ENCODE results near the gene TMTC4.

Gene TMTC4

DNA sequence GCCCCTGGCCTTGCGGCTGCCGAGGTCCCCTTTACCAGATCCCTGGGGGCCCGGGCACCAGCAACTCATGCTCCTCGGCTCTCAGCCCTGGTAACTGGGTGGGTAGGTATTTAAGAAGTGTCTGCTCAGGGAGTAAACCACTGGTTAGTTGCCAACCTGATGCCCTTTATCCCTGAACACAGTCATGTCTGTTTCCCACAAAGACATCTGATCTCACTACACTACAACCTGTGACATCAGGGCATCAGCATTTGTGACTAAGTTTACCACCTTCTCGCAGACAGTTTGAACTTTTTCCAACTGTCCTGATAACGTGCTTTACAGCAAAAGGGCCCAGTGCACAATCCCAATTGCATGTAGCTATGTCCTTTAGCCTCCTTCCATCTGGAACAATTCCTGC is 108.1 kb downstream of the TMTC4 start:
- no peak for TF ChIP-seq CTCF (IDR thresholded peaks at IDR 0.05; ENCODE audit: low read depth, low read length)
- H3K4me3 ChIP-seq (ENCODE audit: low read depth, low read length) = no peak overlapping the region

DNA sequence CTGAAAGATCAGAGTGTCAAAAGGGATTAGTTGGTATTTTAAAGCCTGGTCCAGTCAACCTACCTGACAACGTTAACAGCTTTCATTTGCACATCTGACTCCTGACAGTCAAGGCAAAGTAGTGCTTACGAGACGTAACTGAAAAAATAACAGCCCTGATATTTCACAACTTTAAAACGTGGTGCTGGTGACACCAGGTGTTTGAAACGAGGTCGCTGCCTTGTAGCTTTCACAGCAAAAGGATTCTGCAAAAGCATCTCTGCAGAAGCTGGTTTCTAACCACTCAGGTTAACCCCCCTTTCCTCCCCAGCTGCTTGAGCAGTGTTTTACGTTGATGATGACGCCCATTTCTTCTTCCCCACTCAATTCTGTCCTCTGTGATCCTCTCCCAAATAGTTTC is 109.3 kb downstream of the TMTC4 start:
- no peak overlapping the region for H3K4me3 ChIP-seq (ENCODE audit: low read depth, low read length)

DNA sequence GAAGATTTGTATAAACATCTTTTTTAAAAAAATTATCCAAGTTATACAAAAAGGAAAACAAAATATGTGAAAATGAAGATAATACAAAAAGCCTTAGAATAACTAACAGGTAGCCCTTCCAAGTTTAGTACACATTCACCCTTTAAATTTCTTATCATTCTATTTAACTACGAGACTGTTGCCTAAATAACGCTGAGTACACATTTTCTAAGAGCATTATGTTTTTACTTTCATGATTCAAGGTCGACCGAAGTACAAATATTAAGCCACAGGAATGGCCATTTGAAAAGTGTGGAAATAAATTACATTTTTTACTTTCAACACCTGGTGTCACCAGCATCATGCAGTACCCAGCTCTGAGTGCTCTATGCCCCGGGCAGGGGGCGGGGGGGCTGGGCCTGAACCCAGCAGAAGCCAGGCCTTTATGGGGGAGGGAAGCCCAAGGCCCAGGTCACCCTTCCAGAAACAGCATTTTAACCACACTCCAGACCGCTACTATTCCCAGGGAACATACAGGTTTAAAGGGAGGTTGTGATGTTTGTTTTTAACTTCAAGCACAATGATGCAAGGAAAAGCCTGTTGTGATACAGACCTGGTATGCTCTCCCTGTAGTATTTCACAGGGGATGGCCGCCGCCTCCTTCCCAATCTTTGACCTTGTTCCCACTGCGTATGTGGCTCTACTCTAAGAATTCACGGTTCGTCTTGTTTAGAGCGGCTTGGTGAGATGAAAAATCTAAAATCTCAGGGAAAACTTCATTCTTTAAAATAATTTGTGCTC is 110.0 kb downstream of the TMTC4 start:
- no peak overlapping the region for H3K4me3 ChIP-seq (ENCODE audit: low read depth, low read length)
- TF ChIP-seq CTCF (IDR thresholded peaks at IDR 0.05; ENCODE audit: low read depth, low read length) = no peak

More for the DNA sequence above, 109.3 kb downstream of the TMTC4 start:
- TF ChIP-seq CTCF (IDR thresholded peaks at IDR 0.05; ENCODE audit: low read depth, low read length) = no peak

- no peak for TF ChIP-seq CTCF (IDR thresholded peaks at IDR 0.05; ENCODE audit: low read depth, low read length)
- no peak overlapping the region for H3K4me3 ChIP-seq (ENCODE audit: low read depth, low read length)
These were observed 110.8 kb downstream of the TMTC4 start for GRCh38 chr13:100563779-100564178.

- H3K4me3 ChIP-seq (ENCODE audit: low read depth, low read length) = no peak overlapping the region
- TF ChIP-seq CTCF (IDR thresholded peaks at IDR 0.05; ENCODE audit: low read depth, low read length) = no peak
These were observed 112.9 kb downstream of the TMTC4 start for GRCh38 chr13:100561599-100562204.

- no peak for TF ChIP-seq CTCF (IDR thresholded peaks at IDR 0.05; ENCODE audit: low read depth, low read length)
- H3K4me3 ChIP-seq (ENCODE audit: low read depth, low read length) = no peak overlapping the region
These were observed 113.5 kb downstream of the TMTC4 start for GRCh38 chr13:100561158-100561499.

DNA sequence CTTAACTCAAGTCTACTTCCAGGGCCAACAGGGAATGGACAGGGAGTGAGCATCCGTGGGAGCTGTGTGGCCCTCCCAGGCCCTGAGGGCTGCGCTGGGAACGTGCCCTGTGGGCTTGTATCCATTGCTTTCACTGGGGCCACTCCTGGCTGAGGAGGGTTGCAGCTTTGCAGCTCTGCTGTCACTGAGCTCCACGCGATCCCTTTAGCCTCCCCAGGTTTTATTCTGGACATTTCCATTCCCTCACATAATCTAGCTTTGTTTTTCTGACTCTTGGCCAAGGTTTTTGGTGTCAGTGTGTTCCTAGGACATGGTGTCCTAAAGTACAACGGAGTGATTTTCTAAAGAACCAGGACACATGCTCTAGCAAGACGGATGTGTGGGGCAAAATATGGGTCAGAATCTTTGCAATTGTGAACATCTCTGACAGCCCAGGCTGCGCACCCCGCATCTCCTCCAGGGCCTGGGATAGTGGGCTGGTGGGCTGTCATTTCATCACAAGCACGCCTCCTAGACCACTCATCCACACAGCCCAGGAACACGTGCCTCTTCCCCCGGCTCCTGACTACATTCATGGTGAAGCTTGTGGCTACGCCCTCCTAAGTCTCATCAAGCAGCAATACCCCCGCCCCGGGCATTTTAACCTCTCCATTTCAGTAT is 114.0 kb downstream of the TMTC4 start:
- H3K4me3 ChIP-seq (ENCODE audit: low read depth, low read length) = no peak overlapping the region
- no peak for TF ChIP-seq CTCF (IDR thresholded peaks at IDR 0.05; ENCODE audit: low read depth, low read length)

Measured in WI38 (cell line).